Caco-2 (cell line): ENCODE data around the gene MTAP. TPM values are rescaled to one million over a fixed set of nuclear protein-coding genes. Genes with fewer than 3 reads are reported as not detected.

ENCODE experiments used
- BruUV-seq: library from RNA; stranded (reverse); fragments of 400-500 nt; replicated peaks from 2 replicates; lab custom pipeline; 2021; lab: Mats Ljungman, UMichigan
- CTCF ChIA-PET: fragments of 300-600 bp; sonication (Branson Sonifier 250); formaldehyde crosslinking; loops from one replicate; lab custom pipeline; 2022; ENCODE audit warnings: antibody characterized with exemption; lab: Charles Lee
- POLR2A ChIA-PET: fragments of 300-600 bp; sonication (Branson Sonifier 250); formaldehyde crosslinking; loops from one replicate; lab custom pipeline; 2022; ENCODE audit warnings: antibody characterized with exemption; lab: Charles Lee
- DNase-seq, 2 experiments: peaks; one replicate each; pipeline versions ENCODE4 v3.0.0 to v3.0.0-alpha.2; 2020 to 2022
- H3K27me3 ChIP-seq: replicated peaks from 2 replicates; pipeline ENCODE4 v1.6.0; 2011; ENCODE audit warnings: low read length; ENCODE audit not compliant: control insufficient read depth, insufficient read depth
- H3K36me3 ChIP-seq: 2 replicates; pipeline ENCODE4 v1.5.1; 2011; ENCODE audit warnings: low read length; ENCODE audit not compliant: control insufficient read depth, insufficient read depth
- H3K4me1 ChIP-seq: fragments of 250-450 bp; sonication (Bioruptor Pico); 2 replicates; pipeline ENCODE4 v1.5.1; 2020; ENCODE audit warnings: mild to moderate bottlenecking
- H3K4me3 ChIP-seq: 2 replicates; pipeline ENCODE4 v1.5.1; 2011; ENCODE audit warnings: low read depth, mild to moderate bottlenecking, control low read depth, low read length
- H3K9me3 ChIP-seq: fragments of 250-450 bp; sonication (Bioruptor Pico); 2 replicates; pipeline ENCODE4 v1.5.1; 2020; ENCODE audit warnings: mild to moderate bottlenecking, moderate library complexity
- H3K27ac Mint-ChIP-seq: one replicate; pipeline ENCODE4 v1.8.0; 2022; ENCODE audit warnings: mixed read lengths; ENCODE audit not compliant: unreplicated experiment
- H3K27me3 Mint-ChIP-seq: one replicate; pipeline ENCODE4 v1.8.0; 2022; ENCODE audit warnings: mixed read lengths; ENCODE audit not compliant: insufficient read depth, unreplicated experiment
- H3K36me3 Mint-ChIP-seq: one replicate; pipeline ENCODE4 v1.8.0; 2022; ENCODE audit warnings: mild to moderate bottlenecking, mixed read lengths; ENCODE audit not compliant: insufficient read depth, unreplicated experiment
- H3K4me1 Mint-ChIP-seq: one replicate; pipeline ENCODE4 v1.8.0; 2022; ENCODE audit warnings: low read depth, mixed read lengths; ENCODE audit not compliant: unreplicated experiment
- H3K4me3 Mint-ChIP-seq: one replicate; pipeline ENCODE4 v1.8.0; 2022; ENCODE audit warnings: mild to moderate bottlenecking, moderate library complexity, mixed read lengths; ENCODE audit not compliant: unreplicated experiment
- H3K9me3 Mint-ChIP-seq: one replicate; pipeline ENCODE4 v1.8.0; 2022; ENCODE audit warnings: mixed read lengths; ENCODE audit not compliant: unreplicated experiment
- CTCF ChIP-seq, 2 experiments: fragments of 200-600 bp in 1 of 2; IDR thresholded peaks; 1 replicate in 1 of 2; 2 replicates in 1 of 2; pipeline versions ENCODE4 v1.5.1 to v1.8.0; 2011 to 2022; ENCODE audit warnings: antibody characterized with exemption in 1 of 2, control low read depth in 1 of 2, inconsistent platforms in 1 of 2, low read depth in 1 of 2, low read length in 1 of 2, mild to moderate bottlenecking in 1 of 2, moderate library complexity in 1 of 2; ENCODE audit not compliant: insufficient read depth in 1 of 2, severe bottlenecking in 1 of 2, unreplicated experiment in 1 of 2
- intact Hi-C: fragments of 100-400 bp; cut with micrococcal nuclease; formaldehyde crosslinking; loops from one replicate; pipeline ENCODE4 v1.10.0; 2022; ENCODE audit not compliant: unreplicated experiment
- total RNA-seq: library from RNA; stranded (reverse); gene quantifications from 2 replicates; pipeline ENCODE4 v1.2.3, GENCODE V29; 2022

Gene MTAP
- total RNA-seq, 1 experiment from 2014 or later, result 53.3 TPM

GRCh38 chr9:21974722-21975409 lies 172.4 kb downstream of the MTAP start:
- Mint-ChIP-seq H3K27me3 (no peaks in the 10 kb centered on the region), H3K9me3 (no peaks in the 10 kb centered on the region), H3K27ac (no peak overlapping the region), H3K36me3 (peaks cover 2% of the 10 kb centered on the region), H3K4me1 (peaks cover 6% of the 10 kb centered on the region), H3K4me3 (no peak overlapping the region)
- Histone ChIP-seq H3K4me3 (no peak overlapping the region), H3K27me3 (no peaks in the 10 kb centered on the region), H3K9me3 (no peaks in the 10 kb centered on the region), H3K4me1 (no peaks in the 10 kb centered on the region), H3K36me3 (no peaks in the 10 kb centered on the region)
- CTCF ChIA-PET, result no interaction called here
- no peak for DNase-seq
- TF ChIP-seq CTCF (IDR thresholded peaks at IDR 0.05; ENCODE audit: insufficient read depth in 1 of 2, low read depth in 1 of 2, low read length in 1 of 2, severe bottlenecking in 1 of 2, unreplicated experiment in 1 of 2), result no peak
- POLR2A ChIA-PET, result no interaction called here
- intact Hi-C loops, result no loop called here
- no TSS peak for BruUV-seq

- no peak for TF ChIP-seq CTCF (IDR thresholded peaks at IDR 0.05; ENCODE audit: insufficient read depth in 1 of 2, low read depth in 1 of 2, low read length in 1 of 2, severe bottlenecking in 1 of 2, unreplicated experiment in 1 of 2)
- Histone ChIP-seq H3K4me3 (no peak overlapping the region), H3K27me3 (no peaks in the 10 kb centered on the region), H3K36me3 (no peaks in the 10 kb centered on the region), H3K4me1 (no peaks in the 10 kb centered on the region), H3K9me3 (no peaks in the 10 kb centered on the region)
- BruUV-seq, result no TSS peak
- ChIA-PET POLR2A (no interaction called here), CTCF (interaction anchor here (0.7 kb wide), 1 partner anchor 93 kb away, joined by 4 read pairs; no protein-coding TSS in a partner anchor)
- no peaks in the 10 kb centered on the region for H3K36me3 Mint-ChIP-seq
- H3K27me3 Mint-ChIP-seq, result no peaks in the 10 kb centered on the region
- no peak overlapping the region for H3K27ac Mint-ChIP-seq
- H3K4me1 Mint-ChIP-seq, result peaks cover 6% of the 10 kb centered on the region
- no peak for DNase-seq
- intact Hi-C loops, result no loop called here
- H3K4me3 Mint-ChIP-seq, result no peak overlapping the region
- H3K9me3 Mint-ChIP-seq, result no peaks in the 10 kb centered on the region
Measured at GRCh38 chr9:21976334-21976875, 174.0 kb downstream of the MTAP start.

- no peaks in the 10 kb centered on the region for H3K9me3 Mint-ChIP-seq
- H3K4me1 Mint-ChIP-seq, result peaks cover 6% of the 10 kb centered on the region
- ChIA-PET CTCF (no interaction called here), POLR2A (no interaction called here)
- DNase-seq, result no peak
- intact Hi-C loops, result no loop called here
- H3K4me3 ChIP-seq, result no peak overlapping the region
- no peaks in the 10 kb centered on the region for H3K27me3 Mint-ChIP-seq
- no TSS peak for BruUV-seq
- TF ChIP-seq CTCF (IDR thresholded peaks at IDR 0.05; ENCODE audit: insufficient read depth in 1 of 2, low read depth in 1 of 2, low read length in 1 of 2, severe bottlenecking in 1 of 2, unreplicated experiment in 1 of 2), result no peak
- no peaks in the 10 kb centered on the region for H3K27me3 ChIP-seq
- H3K9me3 ChIP-seq, result no peaks in the 10 kb centered on the region
- H3K36me3 Mint-ChIP-seq, result no peaks in the 10 kb centered on the region
- no peaks in the 10 kb centered on the region for H3K36me3 ChIP-seq
- H3K4me3 Mint-ChIP-seq, result no peak overlapping the region
- no peaks in the 10 kb centered on the region for H3K4me1 ChIP-seq
- no peak overlapping the region for H3K27ac Mint-ChIP-seq
Measured at GRCh38 chr9:21982391-21982790, 180.0 kb downstream of the MTAP start.
